ES-I3 (cell line): ENCODE measurements around the gene KAT14.
"Not testable (repeated sequence)": the region's sequence is repeated elsewhere in the genome, so short reads cannot be mapped to it uniquely, and the experiment has no call there.

Experiments used
- H3K36me3 ChIP-seq: 2 replicates; pipeline ENCODE4 v1.6.1; 2013; ENCODE audit warnings: mild to moderate bottlenecking, low read length, control low read depth, moderate library complexity; ENCODE audit not compliant: insufficient read depth
- H3K4me1 ChIP-seq: 2 replicates; pipeline ENCODE4 v1.6.1; 2013; ENCODE audit warnings: mild to moderate bottlenecking, control low read depth, low read length; ENCODE audit not compliant: insufficient read depth
- H3K9ac ChIP-seq: 2 replicates; pipeline ENCODE4 v1.6.1; 2013; ENCODE audit warnings: low read depth, mild to moderate bottlenecking, low read length, moderate library complexity
- H3K9me3 ChIP-seq: 2 replicates; pipeline ENCODE4 v1.6.1; 2013; ENCODE audit warnings: mild to moderate bottlenecking, low read length, moderate library complexity; ENCODE audit not compliant: control insufficient read depth, insufficient read depth

KAT14 gene

DNA sequence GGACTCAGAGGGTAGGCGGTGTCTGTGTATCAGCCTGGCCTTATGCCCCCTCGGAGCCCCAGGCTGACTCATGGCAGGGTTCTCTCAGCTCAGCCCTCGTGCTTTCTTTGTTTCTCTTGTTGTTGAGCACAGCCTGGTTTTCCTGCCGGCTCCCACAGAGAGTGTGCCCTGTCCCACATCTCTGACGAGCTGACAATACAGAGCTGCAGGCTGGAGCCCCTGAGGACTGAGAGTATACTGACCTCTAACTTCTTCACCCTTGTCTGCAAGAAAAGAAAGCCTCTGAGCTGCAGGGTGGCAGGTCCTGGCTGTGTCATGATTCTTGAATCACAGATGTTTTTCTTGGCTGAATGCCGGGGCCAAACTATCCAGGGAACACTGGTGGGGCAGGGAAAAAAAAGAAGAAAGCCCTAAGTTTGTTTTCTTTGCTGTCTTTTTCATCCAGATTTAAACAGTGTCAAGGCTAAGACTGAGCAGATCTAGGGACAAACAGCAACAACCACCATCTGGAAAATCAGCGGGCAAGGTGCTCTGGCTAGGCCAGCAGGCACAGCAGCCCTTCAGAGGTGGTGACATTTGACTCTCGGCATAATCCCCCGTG, 87.4 kb downstream of the KAT14 start:
- no peak overlapping the region for H3K9ac ChIP-seq
- H3K36me3 ChIP-seq = no peaks in the 10 kb centered on the region

DNA sequence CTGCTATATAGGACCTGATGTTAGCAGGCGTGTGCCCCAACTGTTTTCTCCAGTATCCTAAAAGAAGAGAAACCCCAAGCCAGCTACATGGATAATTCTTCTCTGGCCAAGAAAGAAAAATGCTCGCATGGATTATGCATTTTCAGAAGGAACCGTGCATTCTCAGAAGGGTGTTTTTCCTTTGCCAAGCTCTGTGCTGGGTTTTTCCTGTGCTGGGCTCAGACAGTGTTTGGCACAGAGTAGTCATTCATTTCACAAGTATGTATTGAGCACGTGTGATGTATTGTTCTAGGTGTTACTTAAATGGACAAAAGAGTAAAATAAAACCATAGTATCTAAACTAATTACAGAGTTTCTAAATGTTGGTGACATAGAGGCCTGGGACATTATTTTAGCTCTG, 88.0 kb downstream of the KAT14 start:
- H3K9ac ChIP-seq = no peak overlapping the region
- H3K36me3 ChIP-seq = no peaks in the 10 kb centered on the region
- H3K4me1 ChIP-seq = peaks cover 7% of the 10 kb centered on the region
- H3K9me3 ChIP-seq = no peaks in the 10 kb centered on the region

More for the DNA sequence above, 87.4 kb downstream of the KAT14 start:
- Histone ChIP-seq H3K9me3 (no peaks in the 10 kb centered on the region), H3K4me1 (peaks cover 7% of the 10 kb centered on the region)

DNA sequence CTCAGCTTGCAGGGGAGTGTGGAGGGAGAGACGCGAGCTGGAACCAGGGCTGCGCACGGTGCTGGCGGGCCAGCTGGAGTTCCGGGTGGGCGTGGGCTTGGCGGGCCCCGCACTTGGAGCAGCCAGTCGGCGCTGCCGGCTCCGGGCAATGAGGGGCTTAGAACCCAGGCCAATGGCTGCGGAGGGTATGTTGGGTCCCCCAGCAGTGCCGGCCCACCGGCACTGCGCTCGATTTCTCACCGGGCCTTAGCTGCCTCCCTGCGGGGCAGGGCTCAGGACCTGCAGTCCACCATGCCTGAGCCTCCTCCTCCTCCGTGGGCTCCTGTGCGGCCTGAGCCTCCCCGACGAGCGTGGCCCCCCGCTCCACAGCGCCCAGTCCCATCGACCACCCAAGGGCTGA, 89.1 kb downstream of the KAT14 start:
- not testable (repeated sequence) for H3K9me3 ChIP-seq, H3K4me1 ChIP-seq, H3K36me3 ChIP-seq, H3K9ac ChIP-seq

DNA sequence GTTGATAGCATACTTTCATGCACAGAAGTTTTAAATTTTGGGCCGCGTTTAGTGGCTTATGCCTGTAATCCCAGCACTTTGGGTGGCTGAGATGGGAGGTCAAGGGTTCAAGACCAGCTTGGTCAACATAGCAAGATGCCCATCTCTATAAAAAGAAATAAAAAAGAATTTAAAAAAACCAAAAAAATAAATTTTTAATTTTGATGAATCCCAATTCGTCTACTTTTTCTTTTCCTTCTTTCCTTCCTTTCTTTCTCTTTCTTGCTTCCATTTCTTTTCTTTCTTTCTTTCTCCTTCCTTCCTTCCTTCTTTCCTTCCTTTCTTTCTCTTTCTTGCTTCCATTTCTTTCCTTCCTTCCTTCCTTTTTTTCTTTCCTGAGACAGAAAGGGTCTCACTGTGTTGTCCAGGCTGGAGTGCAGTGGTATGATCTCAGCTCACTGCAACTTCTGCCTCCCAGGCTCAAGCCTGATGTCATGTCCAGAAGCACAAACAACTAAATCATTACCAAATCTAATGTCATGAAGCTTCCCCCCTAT, 95.8 kb downstream of the KAT14 start:
- no peaks in the 10 kb centered on the region for H3K4me1 ChIP-seq

More for the DNA sequence above, 95.8 kb downstream of the KAT14 start:
- Histone ChIP-seq H3K9ac (no peak overlapping the region), H3K9me3 (no peaks in the 10 kb centered on the region), H3K36me3 (no peaks in the 10 kb centered on the region)
